NCI-H2107 (cell line): Measurements from ENCODE around the gene TRIM17.

Experiments
- DNase-seq: peaks from one replicate; lab custom pipeline; 2025; lab: John Stamatoyannopoulos, UW

Gene TRIM17

GRCh38 chr1:228416217-228416933, at the start of gene TRIM17:
TSS of gene TRIM17 (minus strand) at chr1:228416861. CDS start at chr1:228415072, 1,789 bp downstream.
- no peak for DNase-seq

- no peak for DNase-seq
These were observed 49.0 kb upstream of the TRIM17 start for GRCh38 chr1:228465571-228466146.

- no peak for DNase-seq
These were observed 48.5 kb upstream of the TRIM17 start for GRCh38 chr1:228465141-228465540.

GRCh38 chr1:228464487-228464983, 47.9 kb upstream of the TRIM17 start:
- peak; percentile 84 for DNase-seq

- DNase-seq, result no peak
These were observed 47.1 kb upstream of the TRIM17 start for GRCh38 chr1:228463559-228464455.

- no peak for DNase-seq
These were observed 46.4 kb upstream of the TRIM17 start for GRCh38 chr1:228463009-228463558.

GRCh38 chr1:228462560-228462959, 45.9 kb upstream of the TRIM17 start:
- DNase-seq, result no peak

GRCh38 chr1:228460821-228461220, 44.2 kb upstream of the TRIM17 start:
- no peak for DNase-seq

- peak; percentile 76 for DNase-seq
These were observed 42.7 kb upstream of the TRIM17 start for GRCh38 chr1:228459091-228459993.

GRCh38 chr1:228457396-228458176, 40.9 kb upstream of the TRIM17 start:
- DNase-seq, result peak; percentile 99

- no peak for DNase-seq
These were observed 40.3 kb upstream of the TRIM17 start for GRCh38 chr1:228457017-228457395.

- no peak for DNase-seq
These were observed 39.8 kb upstream of the TRIM17 start for GRCh38 chr1:228456252-228457016.

- no peak for DNase-seq
These were observed 39.1 kb upstream of the TRIM17 start for GRCh38 chr1:228455715-228456114.

GRCh38 chr1:228454238-228454637, 37.6 kb upstream of the TRIM17 start:
- no peak for DNase-seq

GRCh38 chr1:228453614-228454013, 37.0 kb upstream of the TRIM17 start:
- no peak for DNase-seq

GRCh38 chr1:228453022-228453560, 36.4 kb upstream of the TRIM17 start:
- no peak for DNase-seq

- DNase-seq, result no peak
These were observed 35.7 kb upstream of the TRIM17 start for GRCh38 chr1:228452194-228453021.

- no peak for DNase-seq
These were observed 33.5 kb upstream of the TRIM17 start for GRCh38 chr1:228450200-228450599.
